HFFc6 (cell line): ENCODE measurements around the gene SCML1. TPM values are rescaled to one million over a fixed set of nuclear protein-coding genes. Genes with fewer than 3 reads are reported as not detected.
"Not testable (repeated sequence)": the region's sequence is repeated elsewhere in the genome, so short reads cannot be mapped to it uniquely, and the experiment has no call there.

Experiments used
- DNase-seq: peaks from one replicate; pipeline ENCODE4 v3.0.0-alpha.2; 2018
- H3K27ac Mint-ChIP-seq: 2 replicates; pipeline ENCODE4 v1.8.0; 2020; ENCODE audit warnings: mild to moderate bottlenecking, mixed read lengths
- H3K27me3 Mint-ChIP-seq: 2 replicates; pipeline ENCODE4 v1.8.0; 2021; ENCODE audit warnings: mild to moderate bottlenecking, moderate library complexity, mixed read lengths; ENCODE audit not compliant: insufficient read depth
- H3K36me3 Mint-ChIP-seq: 2 replicates; pipeline ENCODE4 v1.8.0; 2021; ENCODE audit warnings: low read depth, mixed read lengths
- H3K4me1 Mint-ChIP-seq: 2 replicates; pipeline ENCODE4 v1.8.0; 2020; ENCODE audit warnings: low read depth, mixed read lengths
- H3K4me3 Mint-ChIP-seq: 2 replicates; pipeline ENCODE4 v1.8.0; 2020; ENCODE audit warnings: mild to moderate bottlenecking, moderate library complexity, mixed read lengths
- H3K9me3 Mint-ChIP-seq: 2 replicates; pipeline ENCODE4 v1.8.0; 2020; ENCODE audit warnings: mild to moderate bottlenecking, mixed read lengths
- CTCF ChIP-seq: fragments of 200-600 bp; sonication (generic); IDR thresholded peaks from 2 replicates; pipeline ENCODE4 v1.5.0; 2021; ENCODE audit warnings: antibody characterized with exemption, mild to moderate bottlenecking
- total RNA-seq, 6 experiments: library from RNA; stranded (reverse); fragmentation: NEBNext Ultra II Directional; extraction: Animal tissue kit (Norgen Biotek cat#: 25700); gene quantifications; 2 replicates in 1 of 6; 3 replicates in 5 of 6; pipeline ENCODE4 v1.2.3, GENCODE V29; 2021

The SCML1 gene
- total RNA-seq, 6 experiments from 2014 or later: 7.3 to 11.3 (median 9.8) TPM

- no peak overlapping the region for H3K4me3 Mint-ChIP-seq
- TF ChIP-seq CTCF: no peak
- no peak overlapping the region for H3K27ac Mint-ChIP-seq
- H3K27me3 Mint-ChIP-seq: peaks cover 3% of the 10 kb centered on the region; the same call in 1 of the 2 replicates
- DNase-seq: no peak
- no peaks in the 10 kb centered on the region for H3K9me3 Mint-ChIP-seq
- H3K4me1 Mint-ChIP-seq: no peaks in the 10 kb centered on the region
- no peaks in the 10 kb centered on the region for H3K36me3 Mint-ChIP-seq
Observed at GRCh38 chrX:17774053-17774452, 36.8 kb downstream of the SCML1 start.

- H3K27me3 Mint-ChIP-seq: peaks cover 7% of the 10 kb centered on the region; the same call in 1 of the 2 replicates
- no peak for DNase-seq
- TF ChIP-seq CTCF: no peak
- H3K4me1 Mint-ChIP-seq: no peaks in the 10 kb centered on the region
- no peak overlapping the region for H3K4me3 Mint-ChIP-seq
- no peaks in the 10 kb centered on the region for H3K36me3 Mint-ChIP-seq
- no peaks in the 10 kb centered on the region for H3K9me3 Mint-ChIP-seq
- H3K27ac Mint-ChIP-seq: no peak overlapping the region
Observed at GRCh38 chrX:17778997-17779396, 41.7 kb downstream of the SCML1 start.

GRCh38 chrX:17779434-17779833 lies 42.1 kb downstream of the SCML1 start:
- no peak overlapping the region for H3K27ac Mint-ChIP-seq
- no peak overlapping the region for H3K4me3 Mint-ChIP-seq
- no peak for DNase-seq
- H3K27me3 Mint-ChIP-seq: peaks cover 7% of the 10 kb centered on the region; the same call in 1 of the 2 replicates
- no peaks in the 10 kb centered on the region for H3K9me3 Mint-ChIP-seq
- no peaks in the 10 kb centered on the region for H3K36me3 Mint-ChIP-seq
- no peaks in the 10 kb centered on the region for H3K4me1 Mint-ChIP-seq
- no peak for TF ChIP-seq CTCF

- not testable (repeated sequence) for H3K4me3 Mint-ChIP-seq, H3K4me1 Mint-ChIP-seq, H3K36me3 Mint-ChIP-seq, H3K9me3 Mint-ChIP-seq, DNase-seq, H3K27ac Mint-ChIP-seq
- peaks cover 10% of the 10 kb centered on the region for H3K27me3 Mint-ChIP-seq
Observed at GRCh38 chrX:17786554-17787347, 49.5 kb downstream of the SCML1 start.

- no peak for DNase-seq
- TF ChIP-seq CTCF: no peak
- Mint-ChIP-seq H3K4me3 (no peak overlapping the region), H3K27me3 (peaks cover 10% of the 10 kb centered on the region), H3K36me3 (no peaks in the 10 kb centered on the region), H3K27ac (no peak overlapping the region), H3K9me3 (no peaks in the 10 kb centered on the region), H3K4me1 (no peaks in the 10 kb centered on the region)
Observed at GRCh38 chrX:17787557-17787956, 50.3 kb downstream of the SCML1 start.

GRCh38 chrX:17788439-17788838 lies 51.1 kb downstream of the SCML1 start:
- Mint-ChIP-seq H3K27me3 (peaks cover 10% of the 10 kb centered on the region), H3K9me3 (no peaks in the 10 kb centered on the region), H3K4me3 (no peak overlapping the region), H3K36me3 (no peaks in the 10 kb centered on the region), H3K27ac (no peak overlapping the region), H3K4me1 (no peaks in the 10 kb centered on the region)
- TF ChIP-seq CTCF: peak; percentile 86
- peak; percentile 0 for DNase-seq
